Cardiac muscle cell (in vitro differentiated cells and primary cell): ENCODE data around the gene CMSS1. TPM values are rescaled to one million over a fixed set of nuclear protein-coding genes. Genes with fewer than 3 reads are reported as not detected.
"Not testable (repeated sequence)": the region's sequence is repeated elsewhere in the genome, so short reads cannot be mapped to it uniquely, and the experiment has no call there.

Source experiments
- DNase-seq, 2 donors: peaks; one replicate each; pipeline versions ENCODE4 v3.0.0 to v3.0.0-alpha.2; 2010 to 2017; ENCODE audit warnings: low read depth in 1 of 2, low spot score in 1 of 2
- H3K27ac ChIP-seq: fragments of 200-600 bp; sonication (generic); 2 replicates; pipeline ENCODE4 v1.5.1; 2016
- H3K27me3 ChIP-seq: fragments of 200-600 bp; sonication (generic); 2 replicates; pipeline ENCODE4 v1.6.0; 2016; ENCODE audit warnings: control low read depth
- H3K36me3 ChIP-seq: fragments of 200-600 bp; sonication (generic); 2 replicates; pipeline ENCODE4 v1.5.1; 2016; ENCODE audit warnings: control low read depth
- H3K4me1 ChIP-seq: fragments of 200-600 bp; sonication (generic); 2 replicates; pipeline ENCODE4 v1.8.1; 2017; ENCODE audit warnings: low read depth, mild to moderate bottlenecking, mixed run types
- H3K4me3 ChIP-seq: fragments of 200-600 bp; sonication (generic); 2 replicates; pipeline ENCODE4 v1.5.1; 2016; ENCODE audit warnings: mild to moderate bottlenecking
- H3K9me3 ChIP-seq: fragments of 200-600 bp; sonication (generic); 2 replicates; pipeline ENCODE4 v1.5.1; 2017; ENCODE audit warnings: low read depth, mild to moderate bottlenecking, control low read depth
- CTCF ChIP-seq: IDR thresholded peaks from 2 replicates; pipeline ENCODE4 v1.5.1; 2012; ENCODE audit warnings: low read depth, mild to moderate bottlenecking, low read length
- polyA plus RNA-seq: library from polyadenylated mRNA; unstranded; fragments of >200 nt; fragmentation: Nextera tagmentation; extraction: Ambion mirVana; gene quantifications from 2 replicates; pipeline ENCODE4 v1.2.1, GENCODE V29; 2016
- total RNA-seq: library from RNA; depleted of rRNA; stranded (reverse); fragments of >200 nt; gene quantifications from 2 replicates; pipeline ENCODE4 v1.2.3, GENCODE V29; 2016

Gene CMSS1
- total and polyA plus RNA-seq, 2 experiments from 2014 or later: 13.1 to 32.9 TPM

GRCh38 chr3:100089812-100090668, 272.4 kb downstream of the CMSS1 start:
- Histone ChIP-seq H3K27ac (no peak overlapping the region), H3K4me1 (no peaks in the 10 kb centered on the region), H3K27me3 (no peaks in the 10 kb centered on the region), H3K36me3 (no peaks in the 10 kb centered on the region), H3K4me3 (no peak overlapping the region), H3K9me3 (no peaks in the 10 kb centered on the region)
- TF ChIP-seq CTCF: peak; percentile 68
- peak in 1 of 2 donors; percentile 76 for DNase-seq

GRCh38 chr3:100090669-100091005, 273.0 kb downstream of the CMSS1 start:
- H3K27ac ChIP-seq: no peak overlapping the region
- no peaks in the 10 kb centered on the region for H3K36me3 ChIP-seq
- no peak overlapping the region for H3K4me3 ChIP-seq
- H3K27me3 ChIP-seq: no peaks in the 10 kb centered on the region
- TF ChIP-seq CTCF: no peak
- no peaks in the 10 kb centered on the region for H3K4me1 ChIP-seq
- no peak for DNase-seq
- H3K9me3 ChIP-seq: no peaks in the 10 kb centered on the region

GRCh38 chr3:100093831-100094230, 276.2 kb downstream of the CMSS1 start:
- TF ChIP-seq CTCF: no peak

GRCh38 chr3:100096286-100096685, 278.6 kb downstream of the CMSS1 start:
- not testable (repeated sequence) for H3K36me3 ChIP-seq, H3K27ac ChIP-seq, H3K4me3 ChIP-seq, H3K27me3 ChIP-seq, H3K9me3 ChIP-seq, DNase-seq
- H3K4me1 ChIP-seq: peaks cover 12% of the 10 kb centered on the region

More at GRCh38 chr3:100093831-100094230, 276.2 kb downstream of the CMSS1 start:
- H3K9me3 ChIP-seq: no peaks in the 10 kb centered on the region
- no peak overlapping the region for H3K27ac ChIP-seq
- H3K27me3 ChIP-seq: no peaks in the 10 kb centered on the region
- no peak for DNase-seq
- H3K36me3 ChIP-seq: no peaks in the 10 kb centered on the region
- peaks cover 12% of the 10 kb centered on the region for H3K4me1 ChIP-seq
- H3K4me3 ChIP-seq: no peak overlapping the region

- H3K36me3 ChIP-seq: no peaks in the 10 kb centered on the region
- no peak for DNase-seq
- H3K27ac ChIP-seq: no peak overlapping the region
- H3K9me3 ChIP-seq: no peaks in the 10 kb centered on the region
- peaks cover 12% of the 10 kb centered on the region for H3K4me1 ChIP-seq
- H3K27me3 ChIP-seq: no peaks in the 10 kb centered on the region
- no peak for TF ChIP-seq CTCF
- no peak overlapping the region for H3K4me3 ChIP-seq
These were observed 279.2 kb downstream of the CMSS1 start for GRCh38 chr3:100096866-100097265.

- no peaks in the 10 kb centered on the region for H3K9me3 ChIP-seq
- DNase-seq: peak in 1 of 2 donors; percentile 10
These were observed 280.5 kb downstream of the CMSS1 start for GRCh38 chr3:100097919-100098783.

More at GRCh38 chr3:100097919-100098783, 280.5 kb downstream of the CMSS1 start:
- Histone ChIP-seq H3K4me1 (peaks cover 12% of the 10 kb centered on the region), H3K36me3 (no peaks in the 10 kb centered on the region), H3K4me3 (no peak overlapping the region), H3K27ac (peak overlapping the region; percentile 47), H3K27me3 (no peaks in the 10 kb centered on the region)
- TF ChIP-seq CTCF: no peak
